ENCODE results near the gene TOLLIP. TPM values are rescaled to one million over a fixed set of nuclear protein-coding genes. Genes with fewer than 3 reads are reported as not detected.

TOLLIP gene
- total and polyA plus RNA-seq, 2 of the 8 experiments (the other 6 are each of a cell fraction or from before 2014, with no cell fraction given), result 23.7 to 34.7 TPM

DNA sequence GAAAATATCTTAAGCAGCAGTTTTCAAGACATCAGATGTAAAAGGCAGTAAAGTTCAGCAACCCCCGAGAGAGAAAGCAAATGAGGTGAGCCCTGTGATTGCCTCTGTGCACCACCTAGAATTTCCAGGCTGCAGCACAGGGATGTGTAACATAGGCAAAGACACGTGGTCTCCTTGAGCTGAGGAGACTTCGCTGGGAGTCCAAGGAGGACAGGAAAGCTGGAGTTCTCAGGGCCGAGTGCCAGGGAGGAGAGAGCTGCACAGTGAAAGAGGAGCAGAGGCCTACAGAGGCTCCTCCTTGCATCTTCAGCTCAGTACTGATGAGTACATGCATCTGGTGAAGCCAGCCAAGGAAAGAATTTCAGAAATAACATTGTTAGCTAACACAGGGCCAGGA is 17.6 kb upstream of the TOLLIP start:
- Histone ChIP-seq H3K18ac (ENCODE audit: extremely low read depth, low read length) (no peak overlapping the region), H2BK12ac (ENCODE audit: low read depth, low read length) (no peak overlapping the region), H3K4me1 (replicated peaks in 1 of 4; ENCODE audit: control insufficient read depth in 3 of 4, insufficient read depth in 4 of 4, low read length in 3 of 4) (no peaks in the 10 kb centered on the region), H3K4ac (replicated peaks; ENCODE audit: insufficient read length, low read depth, low read length) (no peak overlapping the region), H3K79me1 (ENCODE audit: low read depth, low read length) (no peaks in the 10 kb centered on the region), H3K9me3 (ENCODE audit: insufficient read depth in 2 of 2, low read depth in 1 of 2, low read length in 1 of 2) (peaks cover 0 to 10% of the 10 kb centered on the region in 2 experiments; a peak in 3 of 4 replicates), H2BK5ac (ENCODE audit: low read depth, low read length) (no peak overlapping the region), H4K20me1 (replicated peaks in 1 of 2; ENCODE audit: control insufficient read depth in 1 of 2, insufficient read depth in 2 of 2, low read length in 2 of 2) (no peaks in the 10 kb centered on the region), H3K27me3 (replicated peaks in 1 of 4; ENCODE audit: control insufficient read depth in 3 of 4, extremely low read depth in 1 of 4, insufficient read depth in 3 of 4, low read length in 3 of 4) (0 out of 7 replicates have a peak, but pooled peaks cover 0 to 2% (median 0%) of the 10 kb centered on the region in 4 experiments), H2BK120ac (replicated peaks; ENCODE audit: low read depth, low read length) (no peak overlapping the region), H3K14ac (ENCODE audit: insufficient read length) (no peak overlapping the region), H3K9ac (replicated peaks in 1 of 4; ENCODE audit: extremely low read depth in 1 of 4, low read depth in 3 of 4, low read length in 3 of 4) (no peak overlapping the region), H3K56ac (replicated peaks; ENCODE audit: insufficient read length, low read depth, low read length) (no peak overlapping the region), H3K23me2 (ENCODE audit: low read depth, low read length) (no peaks in the 10 kb centered on the region), H3K23ac (ENCODE audit: insufficient read length) (no peak overlapping the region), H4K91ac (replicated peaks; ENCODE audit: insufficient read length, low read length) (no peak overlapping the region), H3K27ac (ENCODE audit: low read depth, low read length) (no peak overlapping the region), H4K5ac (ENCODE audit: insufficient read length, low read depth, low read length) (no peak overlapping the region), H2BK15ac (ENCODE audit: low read length) (no peak overlapping the region), H2AFZ (ENCODE audit: low read length) (no peak overlapping the region), H3K4me2 (ENCODE audit: insufficient read depth in 1 of 2, low read depth in 2 of 2, low read length in 2 of 2) (no peak overlapping the region), H3K79me2 (ENCODE audit: control insufficient read depth in 1 of 2, insufficient read depth in 2 of 2, low read length in 2 of 2) (no peaks in the 10 kb centered on the region), H3K36me3 (ENCODE audit: control insufficient read depth in 2 of 4, insufficient read depth in 4 of 4, low read length in 3 of 4) (no peaks in the 10 kb centered on the region), H3K4me3 (ENCODE audit: extremely low read depth in 1 of 4, insufficient read depth in 2 of 4, low read depth in 3 of 4, low read length in 4 of 4) (no peak overlapping the region), H4K8ac (ENCODE audit: extremely low read depth, insufficient read depth, low read length) (no peak overlapping the region), H2BK20ac (ENCODE audit: low read length) (no peak overlapping the region), H2AK5ac (ENCODE audit: low read depth, low read length) (no peak overlapping the region)
- FAIRE-seq (no peak), DNase-seq (ENCODE audit: low read depth in 1 of 2, low spot score in 2 of 2) (no peak)
- 85% methylated on average over 4 of the region's 4 CpGs; no CpG with 5 or more reads in 1 of the 2 experiments for WGBS, 2 experiments (ENCODE audit: extremely low coverage in 1 of 2, insufficient coverage in 1 of 2, insufficient read length in 1 of 2, insufficient replicate concordance in 2 of 2, low coverage in 1 of 2, low lambda C conversion rate in 2 of 2, missing lambda C conversion rate in 1 of 2)
- ChIA-PET POLR2A (ENCODE audit: partially characterized antibody) (no interaction called here), CTCF (ENCODE audit: partially characterized antibody) (interaction anchor here (1.1 kb wide), 1 partner anchor 9 kb away, joined by 3 read pairs; no protein-coding TSS in a partner anchor)
- TF ChIP-seq RAD21 (IDR thresholded peaks at IDR 0.05 in 1 of 2, conservative IDR thresholded peaks at IDR 0.05 in 1 of 2; ENCODE audit: low read depth in 2 of 2, low read length in 2 of 2) (no peak), SP4 (IDR thresholded peaks at IDR 0.05; ENCODE audit: low read length) (no peak)
